ENCODE data around the gene WDFY4. TPM values are rescaled to one million over a fixed set of nuclear protein-coding genes. Genes with fewer than 3 reads are reported as not detected.
A peak's percentile ranks its signal among the peaks of the same experiment; 100 is the strongest.
"Not testable (repeated sequence)": the region's sequence is repeated elsewhere in the genome, so short reads cannot be mapped to it uniquely, and the experiment has no call there.

Gene WDFY4
- 1 to 10 TPM in 1 of 8 experiments, under 1 TPM in 6, not detected in 1; 0.05 to 2.0 (median 0.13) TPM for total RNA-seq

GRCh38 chr10:48684792-48685623 is at the start of gene WDFY4:
TSS of gene WDFY4 (plus strand) at chr10:48684873. CDS start at chr10:48709733, 24,860 bp downstream.
- 67 to 100% (median 75%) methylated on average over 1 to 4 of the region's 23 CpGs; no CpG with 5 or more reads in 4 of the 10 experiments for WGBS, 10 experiments
- in situ Hi-C loops (cut with MboI; ENCODE audit: low pct_unique_long_range_greater_than_20kb in 2 of 9, low sequenced_read_pairs in 9 of 9, unreplicated experiment in 9 of 9), result no loop called here
- no peak for ATAC-seq (replicated peaks in 6 of 8)
- Histone ChIP-seq H3K27ac (no peak within 1 kb of the TSS), H3K4me3 (no peak within 1 kb of the TSS), H3K4me1 (replicated peaks in 1 of 2) (no peaks in the 10 kb centered on the region)

GRCh38 chr10:48634984-48635557 is 49.6 kb upstream of the WDFY4 start:
- no peak for ATAC-seq (replicated peaks in 6 of 8)
- H3K4me3 ChIP-seq, result no peak overlapping the region

DNA sequence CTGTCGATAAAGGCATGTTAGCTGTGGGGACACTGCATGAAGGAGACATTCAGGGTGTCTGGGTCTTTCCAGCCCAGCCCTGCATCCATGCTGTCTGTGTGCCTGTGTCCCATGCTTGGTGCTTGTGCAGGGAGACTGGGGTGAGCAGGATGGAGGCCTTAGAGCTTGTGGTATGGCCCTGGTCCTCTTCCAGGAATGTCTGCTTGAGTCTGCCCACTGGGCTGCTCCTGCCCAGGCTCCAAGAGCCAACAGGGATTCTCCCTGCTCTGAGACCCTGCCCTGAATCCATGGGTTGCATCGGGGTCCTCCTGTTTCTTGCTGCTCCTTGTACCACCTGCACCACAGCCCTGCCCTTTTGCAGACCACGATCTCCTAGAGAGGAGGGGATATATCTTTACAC is 48.4 kb upstream of the WDFY4 start:
- Histone ChIP-seq H3K4me1 (replicated peaks in 1 of 2) (no peaks in the 10 kb centered on the region), H3K4me3 (no peak overlapping the region), H3K27ac (no peak overlapping the region)
- in situ Hi-C loops (cut with MboI; ENCODE audit: low pct_unique_long_range_greater_than_20kb in 2 of 9, low sequenced_read_pairs in 9 of 9, unreplicated experiment in 9 of 9), result no loop called here
- 0 to 80% (median 53%) methylated on average over 1 to 2 of the region's 3 CpGs; no CpG with 5 or more reads in 4 of the 10 experiments for WGBS, 10 experiments
- ATAC-seq (replicated peaks in 6 of 8), result no peak

More at GRCh38 chr10:48634984-48635557, 49.6 kb upstream of the WDFY4 start:
- no peak overlapping the region for H3K27ac ChIP-seq
- in situ Hi-C loops (cut with MboI; ENCODE audit: low pct_unique_long_range_greater_than_20kb in 2 of 9, low sequenced_read_pairs in 9 of 9, unreplicated experiment in 9 of 9), result no loop called here
- WGBS, 10 experiments, result 0 to 100% (median 55%) methylated on average over 1 to 3 of the region's 8 CpGs; no CpG with 5 or more reads in 2 of the 10 experiments
- H3K4me1 ChIP-seq (replicated peaks in 1 of 2), result no peaks in the 10 kb centered on the region

DNA sequence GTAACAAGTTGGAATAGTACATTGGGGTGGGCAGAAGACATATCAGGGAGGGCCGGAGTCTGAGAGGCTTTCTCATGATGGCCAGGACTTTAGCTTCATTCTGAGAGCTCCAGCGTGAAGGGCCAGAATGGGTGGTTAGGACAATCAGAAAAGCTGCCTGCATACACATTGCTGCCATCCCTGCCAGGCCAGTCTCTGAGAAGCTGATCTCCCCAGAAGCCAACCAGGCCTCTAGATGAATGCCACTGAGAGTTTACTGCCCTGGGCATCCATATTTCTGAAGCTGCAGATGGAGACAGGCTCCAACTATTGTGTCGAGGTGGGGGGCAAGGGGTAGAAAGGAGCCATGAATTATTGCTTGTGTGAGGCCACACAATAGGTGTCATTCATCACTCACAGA is 47.8 kb upstream of the WDFY4 start:
- Histone ChIP-seq H3K4me1 (replicated peaks in 1 of 2) (no peaks in the 10 kb centered on the region), H3K27ac (no peak overlapping the region), H3K4me3 (no peak overlapping the region)
- in situ Hi-C loops (cut with MboI; ENCODE audit: low pct_unique_long_range_greater_than_20kb in 2 of 9, low sequenced_read_pairs in 9 of 9, unreplicated experiment in 9 of 9), result no loop called here
- ATAC-seq (replicated peaks in 6 of 8), result no peak
- 67 to 100% (median 77%) methylated on average over 1 to 3 of the region's 3 CpGs; no CpG with 5 or more reads in 4 of the 10 experiments for WGBS, 10 experiments

DNA sequence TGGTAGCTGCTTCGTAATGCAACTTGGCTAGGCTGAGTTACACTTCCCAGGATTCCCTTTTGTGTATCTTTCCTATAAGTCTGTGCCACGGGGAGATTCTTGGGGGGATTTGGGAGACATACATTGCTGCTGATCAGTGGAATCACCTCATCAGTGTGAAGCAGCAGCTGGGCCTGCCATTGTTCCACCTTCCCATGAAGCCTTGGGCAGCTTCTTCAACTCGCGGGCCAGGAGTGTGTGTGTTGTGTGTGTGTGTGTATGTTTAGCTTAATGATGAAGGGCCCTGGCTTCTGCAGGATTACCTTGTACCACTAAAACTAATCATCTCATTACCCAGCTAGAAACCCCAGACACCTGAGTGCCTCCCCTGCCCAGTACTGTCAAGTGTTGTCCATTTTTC is 46.5 kb upstream of the WDFY4 start:
- Histone ChIP-seq H3K4me1 (replicated peaks in 1 of 2) (no peaks in the 10 kb centered on the region), H3K4me3 (no peak overlapping the region), H3K27ac (no peak overlapping the region)
- 25 to 100% (median 70%) methylated on average over 1 to 3 of the region's 4 CpGs; no CpG with 5 or more reads in 5 of the 10 experiments for WGBS, 10 experiments
- in situ Hi-C loops (cut with MboI; ENCODE audit: low pct_unique_long_range_greater_than_20kb in 2 of 9, low sequenced_read_pairs in 9 of 9, unreplicated experiment in 9 of 9), result no loop called here
- ATAC-seq (replicated peaks in 6 of 8), result no peak

DNA sequence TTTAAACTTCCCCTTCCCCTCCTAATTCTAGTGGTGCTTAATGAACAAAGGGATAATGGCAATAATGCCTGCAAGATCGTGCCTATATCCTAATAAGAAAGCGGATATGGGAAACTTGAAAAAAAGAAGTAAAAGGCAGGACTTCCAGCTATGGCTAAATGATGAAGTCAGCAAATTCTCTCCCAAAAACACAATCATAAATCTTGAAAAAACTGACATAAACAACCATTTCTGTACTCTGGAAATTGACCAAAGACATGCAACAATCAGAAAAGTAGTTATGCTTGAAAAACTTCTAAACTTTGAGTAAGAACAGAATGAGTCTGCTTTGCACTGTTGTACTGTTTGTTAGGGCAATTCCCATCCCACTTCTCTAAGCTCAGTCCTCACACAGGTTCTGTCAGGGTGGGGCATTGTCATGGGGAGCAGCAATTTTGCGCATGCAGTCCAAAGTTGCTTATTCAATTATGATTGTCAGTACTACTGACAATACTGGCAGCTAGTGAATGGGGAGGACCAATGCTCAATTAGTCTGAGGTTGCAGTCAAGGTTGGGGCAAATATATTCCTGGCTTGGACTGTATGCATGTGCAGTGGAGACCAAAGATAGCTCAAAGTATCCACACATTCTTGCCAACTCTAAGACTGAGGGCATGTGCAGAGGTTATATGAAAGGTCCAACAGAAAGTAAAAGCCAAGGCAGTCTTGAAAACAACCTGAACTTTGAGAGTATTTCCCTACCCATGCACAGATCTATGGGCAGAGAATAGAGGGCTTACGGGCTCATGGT is 45.7 kb upstream of the WDFY4 start:
- 63 to 100% (median 78%) methylated on average over 1 to 4 of the region's 4 CpGs; no CpG with 5 or more reads in 1 of the 10 experiments for WGBS, 10 experiments
- Histone ChIP-seq H3K4me1 (replicated peaks in 1 of 2) (no peaks in the 10 kb centered on the region), H3K4me3 (no peak overlapping the region), H3K27ac (no peak overlapping the region)
- in situ Hi-C loops (cut with MboI; ENCODE audit: low pct_unique_long_range_greater_than_20kb in 2 of 9, low sequenced_read_pairs in 9 of 9, unreplicated experiment in 9 of 9), result no loop called here
- peak in 2 of 8 experiments; percentile 59 to 77 for ATAC-seq (replicated peaks in 6 of 8)

- in situ Hi-C loops (cut with MboI; ENCODE audit: low pct_unique_long_range_greater_than_20kb in 2 of 9, low sequenced_read_pairs in 9 of 9, unreplicated experiment in 9 of 9), result no loop called here
- no peak overlapping the region for H3K4me3 ChIP-seq
- WGBS, 10 experiments, result 40 to 92% (median 66%) methylated on average over 1 of the region's 1 CpG; no CpG with 5 or more reads in 2 of the 10 experiments
- no peak overlapping the region for H3K27ac ChIP-seq
- H3K4me1 ChIP-seq (replicated peaks in 1 of 2), result no peaks in the 10 kb centered on the region
- ATAC-seq (replicated peaks in 6 of 8), result no peak
These were observed 45.0 kb upstream of the WDFY4 start for GRCh38 chr10:48639632-48640031.

DNA sequence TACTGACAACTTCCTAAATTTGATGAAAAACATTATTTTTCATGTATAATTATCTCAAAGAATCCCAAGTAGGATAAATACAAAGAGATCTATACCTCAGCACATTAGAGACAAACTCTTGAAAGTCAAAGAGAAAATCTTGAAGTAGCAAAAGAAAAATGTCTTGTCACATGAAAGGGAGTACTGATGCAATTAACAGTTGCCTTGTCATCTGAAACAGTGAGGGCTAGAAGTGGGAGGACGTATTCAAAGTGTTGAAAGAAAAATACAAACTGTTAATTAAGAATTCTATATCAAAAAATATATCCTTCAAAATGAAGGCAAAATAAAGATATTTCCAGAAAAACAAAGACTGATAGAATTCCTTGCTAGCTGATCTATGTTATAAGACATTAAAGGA is 44.3 kb upstream of the WDFY4 start:
- no peaks in the 10 kb centered on the region for H3K4me1 ChIP-seq (replicated peaks in 1 of 2)
- WGBS, 10 experiments, result 18 to 100% (median 71%) methylated on average over 1 of the region's 1 CpG
- ATAC-seq (replicated peaks in 6 of 8), result no peak
- in situ Hi-C loops (cut with MboI; ENCODE audit: low pct_unique_long_range_greater_than_20kb in 2 of 9, low sequenced_read_pairs in 9 of 9, unreplicated experiment in 9 of 9), result no loop called here
- no peak overlapping the region for H3K27ac ChIP-seq
- no peak overlapping the region for H3K4me3 ChIP-seq

- H3K4me3 ChIP-seq; H3K4me1 ChIP-seq (replicated peaks in 1 of 2); H3K27ac ChIP-seq; in situ Hi-C loops (cut with MboI; ENCODE audit: low pct_unique_long_range_greater_than_20kb in 2 of 9, low sequenced_read_pairs in 9 of 9, unreplicated experiment in 9 of 9); ATAC-seq (replicated peaks in 6 of 8): not testable (repeated sequence)
- 83 to 100% (median 98%) methylated on average over 1 to 3 of the region's 4 CpGs; no CpG with 5 or more reads in 2 of the 10 experiments for WGBS, 10 experiments
These were observed 43.5 kb upstream of the WDFY4 start for GRCh38 chr10:48641099-48641690.

DNA sequence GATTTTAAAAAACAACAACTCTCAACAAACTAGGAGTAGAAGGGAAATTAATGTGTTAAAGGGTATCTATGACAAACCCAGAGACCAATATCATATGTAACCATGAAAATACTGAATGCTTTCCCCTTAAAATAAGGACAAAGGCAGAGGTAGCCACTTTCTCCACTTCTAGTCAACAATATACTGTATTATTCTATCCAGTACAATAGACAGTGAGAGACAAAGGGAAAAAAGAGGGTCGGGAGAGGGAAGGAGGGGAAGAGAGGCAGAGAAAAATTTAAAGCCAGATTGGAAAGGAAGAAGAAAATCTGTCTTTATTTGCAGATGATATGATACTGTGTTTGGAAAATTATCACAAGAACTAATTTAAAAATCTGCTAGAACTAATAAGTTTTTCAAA is 39.1 kb upstream of the WDFY4 start:
- Histone ChIP-seq H3K4me3 (no peak overlapping the region), H3K4me1 (replicated peaks in 1 of 2) (no peaks in the 10 kb centered on the region), H3K27ac (no peak overlapping the region)
- 40 to 90% (median 50%) methylated on average over 1 of the region's 1 CpG; no CpG with 5 or more reads in 2 of the 10 experiments for WGBS, 10 experiments
- in situ Hi-C loops (cut with MboI; ENCODE audit: low pct_unique_long_range_greater_than_20kb in 2 of 9, low sequenced_read_pairs in 9 of 9, unreplicated experiment in 9 of 9), result no loop called here
- ATAC-seq (replicated peaks in 6 of 8), result no peak

DNA sequence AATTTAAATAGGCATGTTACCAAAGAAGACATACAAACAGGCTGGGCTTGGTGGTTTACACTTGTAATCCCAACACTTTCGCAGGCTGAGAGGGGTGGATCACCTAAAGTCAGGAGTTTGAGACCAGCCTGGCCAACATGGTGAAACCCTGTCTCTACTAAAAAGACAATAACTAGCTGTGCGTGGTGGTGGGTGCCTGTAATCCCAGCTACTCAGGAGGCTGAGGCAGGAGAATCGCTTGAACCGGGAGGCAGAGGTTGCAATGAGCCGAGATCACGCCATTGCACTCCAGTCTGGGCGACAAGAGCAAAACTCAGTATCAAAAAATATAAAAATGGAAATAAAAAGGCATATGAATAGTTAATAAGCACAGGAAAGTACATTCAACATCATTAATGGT is 37.6 kb upstream of the WDFY4 start:
- 83 to 100% (median 96%) methylated on average over 1 to 7 of the region's 7 CpGs for WGBS, 10 experiments
- H3K4me3 ChIP-seq; H3K4me1 ChIP-seq (replicated peaks in 1 of 2); in situ Hi-C loops (cut with MboI; ENCODE audit: low pct_unique_long_range_greater_than_20kb in 2 of 9, low sequenced_read_pairs in 9 of 9, unreplicated experiment in 9 of 9); H3K27ac ChIP-seq; ATAC-seq (replicated peaks in 6 of 8): not testable (repeated sequence)

DNA sequence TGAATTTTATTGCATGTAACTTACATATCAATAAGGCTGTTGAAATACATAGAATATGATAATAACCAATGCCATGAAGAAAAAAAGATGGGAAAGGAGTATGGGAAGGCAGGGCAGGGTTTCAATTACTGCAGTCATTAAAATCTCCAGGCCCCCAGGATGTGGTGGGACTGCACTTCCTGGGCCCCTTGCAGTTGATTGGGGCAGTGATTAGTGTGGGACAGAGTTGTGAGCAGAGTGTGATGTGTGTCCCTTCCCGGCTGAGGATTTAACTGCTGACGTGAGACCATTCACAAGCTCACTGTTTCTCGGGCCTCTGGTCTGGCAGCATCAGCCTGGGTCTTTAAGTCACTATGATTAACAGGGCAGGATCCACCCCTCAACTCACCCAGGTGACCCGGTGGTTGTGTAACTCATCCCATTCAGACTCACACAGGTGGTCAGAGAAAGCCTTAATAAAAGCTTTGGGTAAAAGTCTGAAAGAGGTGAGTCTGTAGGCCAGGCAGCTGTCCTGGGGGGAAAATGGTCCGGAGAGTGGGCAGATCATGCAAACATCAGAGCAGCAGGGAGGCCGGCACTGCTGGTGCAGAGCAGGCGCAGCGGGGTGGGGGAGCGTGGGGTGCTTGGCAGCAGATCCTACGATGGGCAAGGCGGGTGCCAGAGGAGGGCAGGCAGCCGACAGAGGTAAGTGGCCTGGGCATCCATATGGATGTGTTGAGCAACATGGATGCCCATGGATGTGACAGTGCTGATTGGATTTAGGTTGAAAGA is 36.3 kb upstream of the WDFY4 start:
- H3K4me1 ChIP-seq (replicated peaks in 1 of 2), result peaks cover 0 to 2% of the 10 kb centered on the region in 2 donors
- ATAC-seq (replicated peaks in 6 of 8), result no peak
- WGBS, 10 experiments, result 73 to 87% (median 86%) methylated on average over 4 to 8 of the region's 12 CpGs; no CpG with 5 or more reads in 6 of the 10 experiments
- in situ Hi-C loops (cut with MboI; ENCODE audit: low pct_unique_long_range_greater_than_20kb in 2 of 9, low sequenced_read_pairs in 9 of 9, unreplicated experiment in 9 of 9), result no loop called here
- H3K4me3 ChIP-seq, result no peak overlapping the region
- no peak overlapping the region for H3K27ac ChIP-seq
